ENCODE measurements around the gene DMBX1.

DNA sequence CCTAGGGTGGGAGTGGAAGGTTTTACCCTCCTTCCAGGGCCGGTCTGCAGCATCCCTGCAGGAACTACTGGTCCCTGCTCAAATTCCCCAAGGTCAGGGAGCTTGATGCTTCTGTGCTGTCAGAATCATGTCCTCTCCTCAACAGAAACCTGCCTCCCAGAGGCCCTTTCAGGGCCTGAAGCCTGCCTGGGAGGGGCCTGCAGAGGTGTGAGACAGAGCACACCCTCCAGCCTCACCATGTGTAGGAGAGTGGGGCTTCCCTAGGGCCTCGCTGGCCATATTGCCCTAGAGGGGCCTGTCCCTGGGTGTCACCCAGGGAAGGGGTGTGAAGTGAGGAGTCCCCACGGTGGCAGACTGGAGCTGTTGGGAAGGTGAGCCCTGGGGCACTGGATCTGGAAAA lies 40.7 kb downstream of the DMBX1 start:
- TF ChIP-seq, protein P1, sequence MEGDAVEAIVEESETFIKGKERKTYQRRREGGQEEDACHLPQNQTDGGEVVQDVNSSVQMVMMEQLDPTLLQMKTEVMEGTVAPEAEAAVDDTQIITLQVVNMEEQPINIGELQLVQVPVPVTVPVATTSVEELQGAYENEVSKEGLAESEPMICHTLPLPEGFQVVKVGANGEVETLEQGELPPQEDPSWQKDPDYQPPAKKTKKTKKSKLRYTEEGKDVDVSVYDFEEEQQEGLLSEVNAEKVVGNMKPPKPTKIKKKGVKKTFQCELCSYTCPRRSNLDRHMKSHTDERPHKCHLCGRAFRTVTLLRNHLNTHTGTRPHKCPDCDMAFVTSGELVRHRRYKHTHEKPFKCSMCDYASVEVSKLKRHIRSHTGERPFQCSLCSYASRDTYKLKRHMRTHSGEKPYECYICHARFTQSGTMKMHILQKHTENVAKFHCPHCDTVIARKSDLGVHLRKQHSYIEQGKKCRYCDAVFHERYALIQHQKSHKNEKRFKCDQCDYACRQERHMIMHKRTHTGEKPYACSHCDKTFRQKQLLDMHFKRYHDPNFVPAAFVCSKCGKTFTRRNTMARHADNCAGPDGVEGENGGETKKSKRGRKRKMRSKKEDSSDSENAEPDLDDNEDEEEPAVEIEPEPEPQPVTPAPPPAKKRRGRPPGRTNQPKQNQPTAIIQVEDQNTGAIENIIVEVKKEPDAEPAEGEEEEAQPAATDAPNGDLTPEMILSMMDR (IDR thresholded peaks at IDR 0.05; ENCODE audit: borderline replicate concordance, extremely low read depth, low read length, poor library complexity, severe bottlenecking) = no peak
- TF ChIP-seq EZH2 (IDR thresholded peaks at IDR 0.05; ENCODE audit: borderline replicate concordance, low read depth, low read length, severe bottlenecking) = no peak
